GM18520 (cell line): ENCODE data around the gene TULP4.
"Not testable (repeated sequence)": the region's sequence is repeated elsewhere in the genome, so short reads cannot be mapped to it uniquely, and the experiment has no call there.

Experiments used
- ATAC-seq: cut with Tn5 transposase; IDR thresholded peaks from one replicate; pipeline ENCODE4 v1.9.1; 2021; ENCODE audit not compliant: unreplicated experiment

The TULP4 gene

DNA sequence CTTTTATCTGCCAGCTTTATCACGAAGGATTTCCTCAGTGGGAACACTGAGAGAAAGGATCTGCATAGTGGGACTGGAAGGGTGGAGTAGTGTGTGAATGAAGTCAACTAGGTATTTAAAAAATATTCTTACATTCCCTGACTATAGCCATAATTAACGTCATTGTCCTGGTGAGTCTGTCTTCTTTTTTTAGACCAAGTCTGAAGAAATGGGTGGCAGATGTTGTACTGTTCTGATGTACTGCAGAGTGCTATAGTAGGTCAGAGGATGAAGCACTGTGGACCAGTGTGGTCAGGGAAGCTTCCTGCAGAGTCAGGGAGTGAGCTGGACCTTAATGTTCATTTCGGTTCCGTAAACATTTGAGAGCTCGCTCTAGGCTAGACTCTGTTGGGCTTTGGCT lies 11.9 kb downstream of the TULP4 start:
- no peak for ATAC-seq

DNA sequence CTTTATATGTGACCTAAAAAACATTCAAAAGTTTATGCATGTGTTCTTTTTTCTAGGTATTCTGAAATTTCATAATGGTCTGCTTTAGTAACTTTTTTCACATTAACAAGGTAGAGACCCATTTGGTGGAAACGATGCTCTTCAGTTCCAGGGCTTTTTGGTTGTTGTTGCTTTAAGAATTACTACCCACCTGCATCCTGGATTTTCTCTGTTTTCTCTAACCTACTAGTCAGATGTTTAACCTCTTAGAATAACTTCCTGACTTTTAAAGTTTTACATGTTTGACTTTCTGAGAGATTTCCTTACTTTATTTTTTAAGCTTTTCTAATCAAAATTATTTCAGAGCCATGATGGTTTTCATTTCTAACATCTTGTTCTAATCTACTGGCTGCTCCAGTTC lies 14.9 kb downstream of the TULP4 start:
- no peak for ATAC-seq

DNA sequence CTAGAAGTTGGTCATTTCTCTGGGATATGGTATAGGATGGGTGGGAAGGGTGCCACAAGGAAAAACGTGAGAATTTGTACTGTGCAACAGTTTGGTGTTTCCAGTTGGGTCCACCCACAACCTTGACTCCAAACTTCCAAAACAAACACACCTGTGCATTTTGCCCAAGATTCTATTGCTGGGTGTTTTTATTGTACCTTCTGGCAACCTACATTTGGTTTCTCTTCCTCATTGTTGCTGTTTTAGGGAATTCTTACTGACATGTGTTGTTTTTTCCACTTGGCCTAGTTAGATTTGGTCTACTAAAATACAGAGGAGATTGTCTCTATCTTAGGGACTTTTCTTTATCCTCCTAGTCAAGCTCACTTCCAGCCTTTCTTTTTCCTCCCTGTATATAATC lies 16.7 kb downstream of the TULP4 start:
- no peak for ATAC-seq

DNA sequence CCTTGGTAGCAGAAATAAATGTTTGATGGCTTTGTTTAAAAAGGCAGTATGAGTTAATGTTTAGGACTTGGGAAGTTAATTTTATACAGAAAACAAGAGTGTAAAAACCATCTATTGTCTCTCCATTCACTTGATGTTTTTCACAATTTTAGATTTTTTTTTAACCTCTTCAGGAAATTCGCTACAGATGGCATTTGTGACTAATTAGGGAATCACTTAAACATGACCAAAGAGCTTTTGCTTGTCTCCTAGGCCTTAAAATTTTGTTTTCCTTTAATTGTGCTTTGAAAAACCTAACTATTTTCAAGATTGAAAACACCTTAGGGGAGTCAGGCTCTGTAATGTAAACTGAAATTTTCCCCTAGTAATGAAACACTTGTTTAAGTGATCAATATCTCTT lies 17.3 kb downstream of the TULP4 start:
- ATAC-seq: no peak

DNA sequence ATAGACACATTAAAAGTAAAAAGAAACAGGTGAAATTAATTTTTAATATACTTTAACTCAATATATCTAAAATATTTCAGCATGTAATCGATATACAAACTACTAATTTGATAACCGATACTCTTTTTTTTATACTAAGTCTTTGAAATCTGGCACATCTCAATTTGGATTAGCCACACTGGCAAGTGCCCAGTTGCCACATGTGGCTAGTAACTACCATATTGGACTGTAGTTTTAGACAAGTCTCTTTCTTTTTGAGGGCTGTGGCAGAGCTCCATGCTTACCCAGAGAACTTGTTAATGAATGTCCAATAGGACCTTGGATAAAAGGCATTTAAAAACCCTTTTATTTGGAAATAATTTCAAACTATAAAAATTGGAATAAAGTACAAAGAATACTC lies 17.8 kb downstream of the TULP4 start:
- no peak for ATAC-seq

DNA sequence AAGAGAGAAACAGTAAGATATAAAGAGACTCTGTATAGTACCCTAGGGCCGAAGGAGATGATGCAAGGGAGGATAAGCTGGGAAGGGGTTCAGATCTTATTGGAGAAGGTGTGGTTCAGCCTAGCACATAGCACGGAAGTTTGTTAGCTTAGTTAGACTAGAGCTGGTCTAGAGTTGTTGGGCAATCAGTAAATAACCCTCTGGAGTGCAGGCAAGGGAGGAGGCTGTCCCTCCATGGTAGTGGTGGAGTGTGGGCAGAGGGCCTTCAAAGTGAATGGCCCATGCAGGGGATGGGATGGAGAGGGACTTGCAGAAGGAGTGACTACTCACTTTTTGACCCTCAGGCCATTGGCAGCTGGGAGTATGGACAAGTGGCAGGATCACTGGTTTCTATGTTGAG lies 20.0 kb downstream of the TULP4 start:
- ATAC-seq: no peak

DNA sequence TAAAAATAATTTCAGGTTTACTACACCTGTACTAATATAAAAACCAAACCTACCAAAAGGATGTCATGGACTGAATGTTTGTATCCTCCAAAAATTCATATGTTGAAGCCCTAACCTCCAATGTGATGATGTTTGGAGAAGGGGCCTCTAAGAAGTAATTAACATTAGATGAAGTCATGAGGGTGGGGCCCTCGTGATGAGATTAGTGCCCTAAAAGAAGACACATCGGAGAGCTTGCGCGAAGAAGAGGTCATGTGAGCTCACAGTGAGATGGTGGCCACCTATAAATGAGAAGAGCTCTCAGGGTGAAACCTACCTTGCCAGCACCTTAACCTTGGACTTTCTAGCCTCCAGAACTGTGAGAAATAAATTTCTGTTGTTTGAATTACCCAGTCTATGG lies 20.8 kb downstream of the TULP4 start:
- ATAC-seq: no peak

DNA sequence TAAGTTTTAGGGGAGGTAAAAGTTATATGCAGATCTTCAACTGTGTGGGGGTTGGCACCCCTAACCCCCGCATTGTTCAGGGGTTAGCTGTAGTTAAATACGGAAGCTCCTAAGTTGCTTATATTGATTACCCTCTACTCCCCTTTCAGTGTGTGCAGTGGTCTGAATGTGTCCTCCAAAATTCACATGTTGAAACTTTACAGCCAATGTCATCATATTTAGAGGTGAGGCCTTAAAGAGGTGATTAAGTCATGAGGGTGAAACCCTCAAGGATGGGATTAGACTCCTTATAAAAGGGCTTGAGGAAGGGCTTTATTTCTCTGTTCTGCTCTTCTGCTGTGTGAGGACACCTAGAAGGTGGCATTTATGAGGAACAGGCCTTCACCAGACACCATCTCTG lies 22.3 kb downstream of the TULP4 start:
- no peak for ATAC-seq

DNA sequence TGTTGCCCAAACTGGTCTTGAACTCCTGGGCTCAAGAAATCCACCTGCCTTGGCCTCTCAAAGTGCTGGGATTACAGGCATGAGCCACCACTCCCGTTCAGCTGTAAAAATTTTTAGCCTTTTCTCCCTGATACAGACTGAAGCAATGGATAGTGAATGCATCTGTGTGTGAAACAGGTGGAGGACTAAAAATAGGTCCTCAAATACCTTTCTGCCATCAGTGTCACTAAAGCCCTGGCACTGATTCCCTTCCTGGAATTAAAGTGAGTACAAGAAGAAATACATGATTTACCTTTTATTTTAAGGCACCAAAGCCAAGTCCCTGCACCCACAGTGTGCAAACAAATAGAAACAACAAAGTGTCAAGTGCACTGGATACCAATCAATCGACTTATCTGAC lies 25.1 kb downstream of the TULP4 start:
- ATAC-seq: no peak

DNA sequence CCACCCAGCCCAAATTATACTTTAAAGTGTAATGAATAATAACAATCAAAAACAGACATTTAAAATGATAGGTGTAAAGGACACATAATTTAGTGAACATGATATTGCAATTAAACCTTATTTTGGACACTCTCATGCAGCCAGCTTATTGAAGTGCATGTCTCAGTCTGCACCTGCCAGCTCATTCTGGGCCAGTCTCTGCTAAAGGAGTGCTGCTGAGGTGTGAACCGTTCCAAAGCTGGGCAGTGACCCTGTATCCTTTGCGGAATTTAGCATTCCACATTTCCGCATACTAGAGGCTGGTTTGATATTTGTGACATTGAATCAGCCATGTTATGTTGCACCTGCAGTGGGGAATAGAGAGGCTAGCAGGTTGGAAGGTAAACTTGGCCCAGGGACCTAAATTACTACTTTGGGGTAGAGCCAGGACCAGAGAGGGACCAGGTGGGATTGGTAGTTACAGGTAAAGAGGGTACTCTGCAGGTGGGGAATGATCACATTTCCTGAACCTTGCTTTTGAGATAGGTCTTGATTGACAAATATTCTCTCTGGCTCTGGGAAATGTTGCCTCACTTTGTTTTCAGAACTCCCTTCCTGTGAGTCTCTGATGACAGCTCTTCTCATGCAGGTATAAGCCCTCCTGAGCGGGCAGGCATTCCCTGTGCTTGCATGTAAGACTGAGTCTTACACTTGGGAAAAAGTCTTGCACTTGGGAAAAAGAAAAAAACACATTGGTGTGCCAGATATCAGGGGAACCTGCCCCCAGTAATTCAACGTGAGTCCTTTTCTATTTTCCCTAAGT lies 26.2 kb downstream of the TULP4 start:
- ATAC-seq: no peak

DNA sequence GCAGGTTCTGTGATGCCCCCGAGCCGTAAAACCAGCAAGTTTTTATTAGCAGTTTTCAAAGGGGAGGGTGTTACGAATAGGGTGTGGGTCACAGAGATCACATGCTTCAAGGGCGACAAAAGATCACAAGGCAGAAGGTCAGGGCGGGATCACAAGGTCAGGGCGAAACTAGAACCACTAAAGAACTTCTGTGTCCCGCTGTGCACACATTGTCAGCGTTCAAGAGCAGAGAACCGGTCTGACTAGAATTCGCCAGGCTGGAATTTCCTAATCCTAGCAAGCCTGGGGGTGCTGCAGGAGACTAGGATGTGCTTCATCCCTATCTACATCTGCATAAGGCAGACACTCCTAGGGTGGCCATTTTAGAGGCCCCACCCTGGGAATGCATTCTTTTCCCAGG lies 26.9 kb downstream of the TULP4 start:
- ATAC-seq: not testable (repeated sequence)

DNA sequence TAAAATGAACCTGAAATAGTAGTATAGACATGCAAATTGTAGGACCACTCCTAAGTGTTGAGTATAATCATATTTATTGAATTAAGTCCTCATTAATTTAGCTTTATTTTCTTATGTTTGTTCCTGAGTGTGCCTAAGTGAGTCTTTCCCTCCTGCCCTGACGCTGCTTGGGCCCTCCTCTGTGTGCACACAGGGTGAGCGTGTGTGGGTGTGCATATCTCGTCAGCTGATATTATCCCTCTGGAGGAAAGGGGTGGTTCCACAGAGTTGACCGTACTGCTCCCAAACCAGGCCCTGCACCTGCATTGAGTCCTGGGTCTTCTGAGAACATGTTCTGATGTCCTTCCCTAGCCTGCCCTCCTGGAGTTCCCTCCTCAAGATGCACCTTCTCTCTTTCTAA lies 28.0 kb downstream of the TULP4 start:
- no peak for ATAC-seq

DNA sequence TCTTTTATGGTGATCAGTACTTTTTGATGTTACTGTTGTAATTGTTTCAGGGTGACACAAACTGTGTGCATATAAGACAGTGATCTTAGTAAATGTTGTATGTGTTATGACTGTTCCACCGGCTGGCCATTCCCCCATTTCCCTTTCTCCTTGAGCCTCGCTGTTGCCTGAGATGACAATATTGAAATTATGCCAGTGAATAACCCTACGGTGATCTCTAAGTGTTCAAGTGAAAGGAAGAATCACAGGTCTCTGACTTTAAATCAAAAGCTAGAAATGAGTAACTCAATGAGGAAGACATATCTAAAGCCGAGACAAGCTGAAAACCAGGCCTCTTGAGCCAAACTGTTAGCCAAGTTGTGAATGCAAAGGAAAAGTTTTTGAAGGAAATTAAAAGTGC lies 32.3 kb downstream of the TULP4 start:
- ATAC-seq: peak; percentile 80

DNA sequence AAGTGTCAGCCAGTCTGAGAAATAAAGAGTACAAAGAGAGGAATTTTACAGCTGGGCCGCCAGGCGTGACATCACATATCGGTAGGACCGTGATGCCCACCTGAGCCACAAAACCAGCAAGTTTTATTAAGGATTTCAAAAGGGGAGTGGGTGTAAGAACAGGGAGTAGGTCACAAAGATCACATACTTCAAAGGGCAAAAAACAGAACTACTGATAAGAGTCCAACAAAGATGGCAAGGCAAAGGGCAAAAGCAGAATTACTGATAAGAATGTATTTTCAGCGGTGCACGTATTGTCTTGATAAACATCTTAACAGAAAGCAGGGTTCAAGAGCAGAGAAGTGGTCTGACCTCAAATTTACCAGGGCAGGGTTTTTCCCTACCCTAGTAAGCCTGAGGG lies 33.2 kb downstream of the TULP4 start:
- ATAC-seq: not testable (repeated sequence)

DNA sequence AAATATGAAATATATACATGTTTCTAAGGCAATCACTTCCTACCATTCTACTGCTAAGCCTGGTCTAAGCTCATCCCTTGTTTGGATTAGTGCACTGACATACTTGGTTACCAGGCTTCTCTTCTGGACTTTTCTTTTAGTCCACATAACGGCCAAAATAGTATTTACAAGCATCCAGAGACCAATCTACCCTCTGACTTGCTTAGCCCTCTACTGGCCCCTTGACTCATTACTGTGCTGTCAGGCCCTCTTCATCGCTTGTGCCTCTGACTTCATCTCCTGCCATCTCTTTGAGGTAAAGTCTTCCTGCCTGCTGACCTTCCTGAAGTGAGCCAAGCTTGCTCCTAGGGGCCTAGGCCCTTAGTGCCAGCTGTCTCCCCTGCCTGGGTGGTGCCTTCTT lies 35.1 kb downstream of the TULP4 start:
- no peak for ATAC-seq

DNA sequence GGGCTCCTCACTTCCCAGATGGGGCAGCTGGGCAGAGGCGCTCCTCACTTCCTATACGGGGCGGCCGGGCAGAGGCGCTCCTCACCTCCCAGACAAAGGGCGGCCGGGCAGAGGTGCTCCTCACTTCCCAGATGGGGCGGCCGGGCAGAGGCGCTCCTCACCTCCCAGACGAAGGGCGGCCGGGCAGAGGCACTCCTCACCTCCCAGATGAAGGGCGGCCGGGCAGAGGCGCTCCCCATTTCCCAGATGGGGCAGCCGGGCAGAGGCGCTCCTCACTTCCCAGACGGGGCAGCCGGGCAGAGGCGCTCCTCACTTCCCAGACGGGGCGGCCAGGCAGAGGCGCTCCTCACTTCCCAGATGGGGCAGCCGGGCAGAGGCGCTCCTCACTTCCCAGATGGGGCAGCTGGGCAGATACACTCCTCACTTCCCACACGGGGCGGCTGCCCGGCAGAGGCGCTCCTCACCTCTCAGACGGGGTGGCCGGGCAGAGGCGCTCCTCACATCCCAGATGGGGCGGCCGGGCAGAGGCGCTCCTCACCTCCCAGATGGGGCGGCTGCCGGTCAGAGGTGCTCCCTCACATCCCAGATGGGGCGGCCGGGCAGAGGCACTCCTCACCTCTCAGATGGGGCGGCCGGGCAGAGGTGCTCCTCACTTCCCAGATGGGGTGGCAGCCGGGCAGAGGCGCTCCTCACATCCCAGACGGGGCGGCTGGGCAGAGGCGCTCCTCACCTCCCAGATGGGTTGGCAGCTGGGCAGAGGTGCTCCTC lies 36.7 kb downstream of the TULP4 start:
- ATAC-seq: not testable (repeated sequence)

DNA sequence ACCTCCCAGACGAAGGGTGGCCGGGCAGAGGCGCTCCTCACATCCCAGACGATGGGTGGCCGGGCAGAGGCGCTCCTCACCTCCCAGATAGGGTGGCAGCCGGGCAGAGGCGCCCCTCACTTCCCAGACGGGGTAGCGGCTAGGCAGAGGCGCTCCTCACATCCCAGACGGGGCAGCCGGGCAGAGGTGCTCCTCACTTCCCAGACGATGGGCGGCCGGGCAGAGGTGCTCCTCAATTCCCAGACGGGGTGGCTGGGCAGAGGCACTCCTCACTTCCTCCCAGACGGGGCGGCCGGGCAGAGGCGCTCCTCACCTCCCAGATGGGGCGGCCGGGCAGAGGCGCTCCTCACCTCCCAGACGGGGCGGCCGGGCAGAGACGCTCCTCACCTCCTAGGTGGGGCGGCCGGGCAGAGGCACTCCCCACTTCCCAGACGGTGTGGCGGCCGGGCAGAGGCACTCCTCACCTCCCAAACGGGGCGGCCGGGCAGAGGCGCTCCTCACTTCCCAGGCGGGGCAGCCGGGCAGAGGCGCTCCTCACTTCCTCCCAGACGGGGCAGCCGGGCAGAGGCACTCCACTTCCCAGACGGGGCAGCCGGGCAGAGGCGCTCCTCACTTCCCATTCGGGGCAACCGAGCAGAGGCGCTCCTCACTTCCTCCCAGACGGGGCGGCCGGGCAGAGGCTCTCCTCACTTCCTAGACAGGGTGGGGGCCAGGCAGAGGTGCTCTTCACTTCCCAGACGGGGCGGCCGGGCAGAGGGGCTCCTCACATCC lies 37.4 kb downstream of the TULP4 start:
- not testable (repeated sequence) for ATAC-seq

DNA sequence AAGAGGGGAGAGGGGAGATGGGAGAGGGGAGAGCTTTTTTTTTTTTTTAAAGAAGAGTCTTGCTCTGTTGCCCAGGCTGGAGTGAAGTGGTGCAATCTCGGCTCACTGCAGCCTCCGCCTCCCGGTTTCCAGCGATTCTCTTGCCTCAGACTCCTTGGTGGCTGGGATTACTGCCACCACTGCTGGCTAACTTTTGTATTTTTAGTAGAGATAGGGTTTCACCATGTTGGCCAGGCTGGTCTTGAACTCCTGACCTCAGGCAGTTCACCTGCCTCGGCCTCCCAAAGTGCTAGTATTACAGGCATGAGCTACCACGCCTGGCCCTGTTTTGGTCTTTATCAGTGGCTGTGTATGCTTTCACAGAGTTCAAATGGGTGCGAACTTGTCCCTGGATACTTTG lies 38.5 kb downstream of the TULP4 start:
- not testable (repeated sequence) for ATAC-seq

DNA sequence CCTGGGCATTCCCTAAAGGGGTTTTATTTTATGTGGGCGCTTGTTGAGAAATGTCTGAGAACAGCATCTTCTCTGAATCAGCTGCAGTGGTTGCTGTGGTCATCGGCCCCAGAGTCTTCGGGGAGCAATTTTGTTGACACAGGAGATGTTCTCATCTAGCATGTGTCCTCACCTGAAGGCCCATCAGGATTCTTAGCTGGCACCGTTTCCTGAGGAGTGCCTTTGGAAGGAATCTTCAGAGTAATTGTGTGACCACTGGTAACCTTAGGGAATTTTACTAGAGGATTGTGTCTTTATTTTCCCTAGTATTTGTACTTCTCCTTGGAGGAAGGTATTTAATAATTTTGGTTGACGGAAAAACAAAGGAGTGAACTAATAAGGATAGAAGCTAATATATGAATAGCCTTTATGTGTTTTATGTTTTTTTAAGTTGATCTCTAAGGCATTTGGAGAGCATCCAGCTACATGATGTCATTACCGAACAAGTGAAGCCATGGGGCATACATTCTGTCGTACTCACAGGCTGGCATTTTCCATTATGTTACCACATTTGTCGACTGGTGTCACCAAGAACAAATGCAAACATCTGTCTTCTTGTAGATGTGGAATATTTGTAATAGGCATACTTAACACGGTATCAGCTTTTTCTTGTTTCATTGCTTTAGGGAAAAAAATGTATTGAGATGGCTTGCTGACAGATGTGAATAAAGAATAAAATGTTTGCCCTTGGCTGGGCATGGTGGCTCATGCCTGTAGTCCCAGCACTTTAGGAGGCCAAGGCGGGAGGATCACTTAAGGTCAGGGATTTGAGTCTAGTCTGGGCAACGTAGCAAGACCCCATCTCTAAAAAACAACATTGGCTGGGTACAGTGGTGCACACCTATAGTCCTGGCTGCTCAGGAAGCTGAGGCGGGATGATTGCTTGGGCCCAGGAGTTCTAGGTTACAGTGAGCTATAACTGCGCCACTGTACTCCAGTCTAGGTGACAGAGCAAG lies 41.9 kb downstream of the TULP4 start:
- ATAC-seq: no peak
